Esophagus muscularis mucosa (tissue), 4 donors: ENCODE measurements around the gene GJC1. TPM values are rescaled to one million over a fixed set of nuclear protein-coding genes. Genes with fewer than 3 reads are reported as not detected.

Source experiments
- DNase-seq: peaks from one replicate; pipeline ENCODE4 v3.0.0-alpha.2; 2017; ENCODE audit errors: extremely low spot score
- H3K27ac ChIP-seq, 4 donors: fragments of 200-600 bp; sonication (generic); replicated peaks in 1 of 4; 1 replicate in 3 of 4; 2 replicates in 1 of 4; pipeline ENCODE4 v1.5.1; 2016 to 2019; ENCODE audit warnings: mild to moderate bottlenecking in 1 of 4
- H3K27me3 ChIP-seq, 4 donors: fragments of 200-600 bp; sonication (generic); one replicate each; pipeline versions ENCODE4 v1.5.1 to v1.6.0; 2016 to 2019
- H3K36me3 ChIP-seq, 4 donors: fragments of 200-600 bp; sonication (generic); one replicate each; pipeline ENCODE4 v1.5.1; 2016 to 2019
- H3K4me1 ChIP-seq, 4 donors: fragments of 200-600 bp; sonication (generic); one replicate each; pipeline ENCODE4 v1.5.1; 2016 to 2019
- H3K4me3 ChIP-seq, 4 donors: fragments of 200-600 bp; sonication (generic); 1 replicate in 2 of 4; 2 replicates in 2 of 4; pipeline ENCODE4 v1.5.1; 2016 to 2019; ENCODE audit warnings: mild to moderate bottlenecking in 4 of 4, moderate library complexity in 1 of 4
- H3K9me3 ChIP-seq, 4 donors: fragments of 200-600 bp; sonication (generic); 1 replicate in 3 of 4; 2 replicates in 1 of 4; pipeline ENCODE4 v1.5.1; 2016 to 2019
- CTCF ChIP-seq, 3 experiments: fragments of 200-600 bp in 2 of 3; fragments of 450-650 bp in 1 of 3; sonication (generic) in 2 of 3; IDR thresholded peaks; one replicate each; pipeline ENCODE4 v1.5.1; 2017 to 2019; ENCODE audit warnings: antibody characterized with exemption in 3 of 3, mild to moderate bottlenecking in 2 of 3, moderate library complexity in 1 of 3
- EP300 ChIP-seq: sonication (generic); formaldehyde crosslinking; IDR thresholded peaks from one replicate; pipeline ENCODE4 v1.6.1; 2017; ENCODE audit warnings: antibody characterized with exemption
- POLR2A ChIP-seq: fragments of 450-650 bp; IDR thresholded peaks from one replicate; pipeline ENCODE4 v1.6.1; 2017; ENCODE audit warnings: antibody characterized with exemption, moderate library complexity, mild to moderate bottlenecking, low read depth
- POLR2AphosphoS5 ChIP-seq, 2 donors: sonication (generic); formaldehyde crosslinking; IDR thresholded peaks; one replicate each; pipeline ENCODE4 v1.6.1; 2017; ENCODE audit warnings: antibody characterized with exemption in 2 of 2
- WGBS: methylation state at CpG from one replicate; pipeline ENCODE4 v1.1.5; 2018; 5-methylcytosine and 5-hydroxymethylcytosine counted together
- intact Hi-C: fragments of 100-400 bp; cut with DNase I; formaldehyde crosslinking; loops from one replicate; pipeline ENCODE4 v1.15.1; 2023
- total RNA-seq, 4 donors: library from RNA; depleted of rRNA; stranded (reverse); fragments of >200 nt; gene quantifications; one replicate each; pipeline versions ENCODE4 v1.1.0 to v1.2.1, GENCODE V29; 2016

The GJC1 gene
- total RNA-seq, 4 donors from 2014 or later = 26.5 to 61.9 (median 37.4) TPM

- Histone ChIP-seq H3K9me3 (no peaks in the 10 kb centered on the region), H3K27me3 (no peaks in the 10 kb centered on the region), H3K36me3 (peaks cover 89 to 100% (median 99%) of the 10 kb centered on the region in 4 donors), H3K4me3 (no peak overlapping the region), H3K27ac (no peak overlapping the region), H3K4me1 (peaks cover 0 to 7% (median under 1%) of the 10 kb centered on the region in 4 donors)
- intact Hi-C loops = no loop called here
- 87% methylated on average over 5 of the region's 5 CpGs for WGBS
- no peak for TF ChIP-seq POLR2AphosphoS5 (IDR thresholded peaks at IDR 0.05)
- no peak for TF ChIP-seq CTCF (IDR thresholded peaks at IDR 0.05)
- TF ChIP-seq POLR2A = no peak
- TF ChIP-seq EP300 = no peak
- no peak for DNase-seq
These were observed 29.6 kb upstream of the GJC1 start for GRCh38 chr17:44859701-44860100.

- intact Hi-C loops = no loop called here
- no peak for TF ChIP-seq POLR2A
- no peak for TF ChIP-seq CTCF (IDR thresholded peaks at IDR 0.05)
- TF ChIP-seq EP300 = no peak
- no peak for TF ChIP-seq POLR2AphosphoS5 (IDR thresholded peaks at IDR 0.05)
- Histone ChIP-seq H3K36me3 (peaks cover 82 to 97% (median 94%) of the 10 kb centered on the region in 4 donors), H3K4me3 (no peak overlapping the region), H3K4me1 (no peaks in the 10 kb centered on the region), H3K27me3 (no peaks in the 10 kb centered on the region), H3K27ac (no peak overlapping the region), H3K9me3 (no peaks in the 10 kb centered on the region)
- DNase-seq = no peak
- 96% methylated on average over 5 of the region's 5 CpGs for WGBS
These were observed 24.1 kb upstream of the GJC1 start for GRCh38 chr17:44854192-44854591.

GRCh38 chr17:44850612-44851011 is 20.5 kb upstream of the GJC1 start:
- H3K4me1 ChIP-seq = no peaks in the 10 kb centered on the region
- H3K9me3 ChIP-seq = no peaks in the 10 kb centered on the region
- DNase-seq = no peak
- intact Hi-C loops = no loop called here
- H3K27me3 ChIP-seq = no peaks in the 10 kb centered on the region
- TF ChIP-seq POLR2AphosphoS5 (IDR thresholded peaks at IDR 0.05) (no peak), EP300 (no peak), POLR2A (no peak), CTCF (IDR thresholded peaks at IDR 0.05) (no peak)
- H3K4me3 ChIP-seq = no peak overlapping the region
- H3K27ac ChIP-seq = peak overlapping the region in 2 of 4 donors; percentile 18 to 25
- WGBS = 92% methylated on average over 5 of the region's 5 CpGs
- H3K36me3 ChIP-seq = peaks cover 51 to 64% (median 60%) of the 10 kb centered on the region in 4 donors

- H3K36me3 ChIP-seq = peaks cover 45 to 58% (median 54%) of the 10 kb centered on the region in 4 donors
- intact Hi-C loops = no loop called here
- no peaks in the 10 kb centered on the region for H3K27me3 ChIP-seq
- H3K9me3 ChIP-seq = no peaks in the 10 kb centered on the region
- no peaks in the 10 kb centered on the region for H3K4me1 ChIP-seq
- TF ChIP-seq POLR2A = no peak
- no peak for TF ChIP-seq EP300
- no peak for TF ChIP-seq POLR2AphosphoS5 (IDR thresholded peaks at IDR 0.05)
- TF ChIP-seq CTCF (IDR thresholded peaks at IDR 0.05) = no peak
- DNase-seq = no peak
- peak overlapping the region in 1 of 4 donors; percentile 18 for H3K27ac ChIP-seq
- no peak overlapping the region for H3K4me3 ChIP-seq
- 89% methylated on average over 7 of the region's 7 CpGs for WGBS
These were observed 19.9 kb upstream of the GJC1 start for GRCh38 chr17:44850025-44850424.

GRCh38 chr17:44848961-44849489 is 18.9 kb upstream of the GJC1 start:
- H3K27ac ChIP-seq = no peak overlapping the region
- intact Hi-C loops = no loop called here
- no peak for TF ChIP-seq POLR2AphosphoS5 (IDR thresholded peaks at IDR 0.05)
- TF ChIP-seq CTCF (IDR thresholded peaks at IDR 0.05) = no peak
- TF ChIP-seq EP300 = no peak
- no peak for TF ChIP-seq POLR2A

More at GRCh38 chr17:44848961-44849489, 18.9 kb upstream of the GJC1 start:
- H3K9me3 ChIP-seq = no peaks in the 10 kb centered on the region
- H3K4me1 ChIP-seq = peaks cover 0 to 8% (median 4%) of the 10 kb centered on the region in 4 donors
- WGBS = 93% methylated on average over 11 of the region's 12 CpGs
- no peak overlapping the region for H3K4me3 ChIP-seq
- peaks cover 35 to 48% (median 44%) of the 10 kb centered on the region in 4 donors for H3K36me3 ChIP-seq
- no peak for DNase-seq
- H3K27me3 ChIP-seq = no peaks in the 10 kb centered on the region
